ENCODE data around the gene CIAO2B.

The CIAO2B gene

DNA sequence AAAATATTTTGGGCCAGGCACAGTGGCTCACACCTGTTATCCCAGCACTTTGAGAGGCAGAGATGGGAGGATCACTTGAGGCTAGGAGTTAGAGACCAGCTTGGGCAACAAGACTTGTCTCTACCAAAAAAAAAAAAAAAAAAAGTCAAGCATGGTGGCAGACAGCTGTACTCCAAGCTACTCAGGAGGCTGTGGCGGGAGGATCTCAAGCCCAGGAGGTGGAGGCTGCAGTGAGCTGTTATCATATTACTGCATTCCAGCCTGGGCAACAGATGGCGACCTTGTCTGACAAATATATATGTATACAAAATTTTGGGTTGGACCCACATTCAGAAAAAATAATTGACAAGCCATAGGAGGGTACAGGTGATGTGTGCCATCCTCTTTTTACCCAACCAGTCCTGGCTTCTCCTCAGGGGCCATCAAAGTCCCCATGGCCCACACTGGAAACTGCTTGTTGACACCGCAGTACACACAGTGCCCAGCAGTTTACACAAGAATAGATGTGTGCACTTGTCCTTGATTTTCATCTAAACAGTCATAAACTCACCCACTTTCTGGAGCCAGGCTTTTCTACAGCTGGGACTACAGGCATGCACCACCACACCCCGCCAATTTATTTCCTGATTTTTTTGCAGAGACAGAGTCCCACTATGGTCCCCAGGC, 2.8 kb upstream of the CIAO2B start:
- no peak for DNase-seq

DNA sequence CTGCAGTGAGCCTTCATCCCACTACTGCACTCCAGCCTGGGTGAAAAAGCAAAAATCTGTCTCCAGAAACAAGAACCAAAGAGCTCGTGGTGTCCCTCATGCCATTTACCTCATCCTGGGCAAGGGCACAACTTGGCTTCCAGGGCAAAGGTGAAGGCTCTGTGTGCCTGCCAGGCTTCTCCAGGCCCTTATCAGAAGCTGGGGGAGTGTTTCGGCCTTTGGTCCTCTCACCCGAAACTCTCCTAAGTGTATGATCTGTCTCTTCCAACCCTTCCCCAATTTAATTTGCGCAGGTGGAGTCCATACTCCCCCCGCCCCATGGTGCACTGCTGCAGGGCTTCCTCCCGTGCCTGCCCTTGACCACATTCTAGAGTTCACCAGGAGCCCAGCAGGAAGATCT, 2.3 kb upstream of the CIAO2B start:
- no peak for DNase-seq

DNA sequence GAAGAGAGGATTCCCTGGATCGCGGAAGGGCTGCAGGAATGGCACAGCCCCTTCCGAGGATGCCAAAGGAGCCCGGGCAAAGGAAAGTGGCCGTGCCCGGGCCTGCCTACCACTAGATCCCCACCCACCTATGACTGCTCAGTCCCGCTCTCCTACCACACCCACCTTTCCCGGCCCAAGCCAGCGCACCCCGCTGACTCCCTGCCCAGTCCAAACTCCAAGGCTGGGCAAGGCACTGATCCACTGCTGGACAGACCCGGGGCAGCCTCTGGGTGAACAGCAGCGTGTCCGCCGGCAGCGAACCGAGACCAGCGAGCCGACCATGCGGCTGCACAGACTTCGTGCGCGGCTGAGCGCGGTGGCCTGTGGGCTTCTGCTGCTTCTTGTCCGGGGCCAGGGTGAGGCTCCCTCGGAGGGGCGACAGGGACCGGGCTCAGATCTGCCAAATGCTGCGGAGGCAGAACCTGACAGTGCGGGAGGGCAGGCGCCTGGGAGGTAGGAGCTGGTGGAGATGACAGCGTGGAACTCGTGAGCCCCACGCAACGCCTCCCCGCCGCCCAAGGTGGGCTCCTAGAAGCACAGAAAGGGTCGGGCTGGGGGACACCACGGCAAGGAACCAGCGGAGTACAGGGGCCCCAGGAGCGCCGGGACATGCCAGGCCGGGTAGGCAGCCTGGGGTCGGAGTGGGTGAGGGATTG, 1.3 kb upstream of the CIAO2B start, which contains the start of gene CES2:
CES2 (plus strand) TSS at position 203 of the 698 bp plus-strand sequence; CDS start at position 323, 120 bp downstream.
- DNase-seq = no peak

DNA sequence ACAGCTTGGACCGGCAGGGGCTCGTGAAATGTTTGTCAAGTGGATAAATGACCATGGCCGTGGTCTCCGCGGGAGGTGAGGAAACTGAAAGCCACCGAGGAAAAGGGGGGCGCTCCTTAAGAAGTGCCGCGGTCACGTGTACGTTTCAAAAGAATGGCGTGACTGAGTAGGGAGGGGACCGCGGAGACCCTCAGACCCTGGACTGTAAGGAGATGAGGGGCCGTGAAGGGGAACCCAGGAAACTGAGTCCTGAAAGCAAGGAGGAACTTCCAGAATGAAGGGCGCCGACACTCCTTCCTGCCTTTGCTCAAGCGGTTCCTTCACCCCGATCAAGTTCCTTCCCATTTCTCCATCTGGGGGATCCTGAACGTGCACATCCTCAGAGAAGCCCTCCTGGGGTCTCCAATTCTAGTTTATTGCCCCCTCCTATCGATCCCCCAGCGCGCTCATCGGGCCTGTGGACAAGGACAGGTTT, 674 bp upstream of the CIAO2B start:
- peak; percentile 20 for DNase-seq

DNA sequence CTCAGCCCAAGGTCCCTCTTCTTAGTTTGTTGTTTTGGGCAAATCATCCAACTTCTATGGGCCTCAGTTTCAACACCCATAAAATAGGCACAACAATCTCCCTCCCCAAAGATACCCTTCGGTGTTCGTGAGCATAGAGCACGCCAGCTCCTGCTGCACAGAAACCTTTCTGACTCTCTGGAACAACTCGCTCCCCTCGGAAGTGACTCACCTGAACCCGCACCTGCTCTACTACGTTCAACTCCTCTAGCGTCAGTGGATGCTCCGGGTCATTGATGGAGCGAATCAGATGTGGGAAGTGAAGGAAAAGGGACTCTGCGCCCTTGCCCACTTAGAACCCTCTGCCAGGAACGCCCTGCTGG, 445 bp downstream of the CIAO2B start:
- DNase-seq = no peak

DNA sequence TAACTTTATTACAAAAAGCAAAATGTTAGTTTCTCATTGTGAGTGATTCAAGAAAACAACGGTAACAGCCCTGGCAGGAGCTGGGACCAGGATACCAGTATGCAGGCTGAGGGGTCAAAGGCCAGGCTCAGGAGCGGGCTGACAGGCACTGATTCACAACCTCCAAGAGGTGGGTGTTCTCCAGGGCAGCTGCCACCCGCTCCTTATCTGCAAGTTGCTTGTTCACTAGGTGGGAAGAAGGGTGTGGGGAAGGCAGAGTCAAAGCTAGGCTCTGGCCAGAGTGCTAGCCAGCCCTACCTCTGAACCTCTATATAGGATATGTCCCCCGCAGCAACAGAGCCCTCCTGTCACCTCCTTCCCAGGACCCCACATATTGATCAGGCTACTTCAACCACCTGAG, 2.1 kb downstream of the CIAO2B start:
- DNase-seq = no peak

DNA sequence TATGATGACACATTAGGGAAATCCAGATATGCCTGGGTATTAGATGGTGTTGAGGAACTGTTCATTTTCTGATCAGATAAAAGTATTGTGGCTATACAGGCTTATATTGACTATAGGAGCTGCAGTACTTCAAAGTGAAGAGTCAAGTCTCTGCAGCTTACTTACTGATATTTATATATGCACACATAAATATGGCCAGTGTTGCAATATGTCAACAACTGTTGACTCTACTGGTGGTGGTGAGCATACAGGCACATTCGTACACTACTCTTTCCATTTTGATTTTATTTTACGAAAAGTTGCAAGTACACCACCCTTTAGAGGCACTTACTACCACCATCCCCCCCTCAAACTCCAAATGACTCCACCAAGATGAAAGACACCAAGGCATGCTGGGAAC, 2.5 kb downstream of the CIAO2B start:
- DNase-seq = no peak

DNA sequence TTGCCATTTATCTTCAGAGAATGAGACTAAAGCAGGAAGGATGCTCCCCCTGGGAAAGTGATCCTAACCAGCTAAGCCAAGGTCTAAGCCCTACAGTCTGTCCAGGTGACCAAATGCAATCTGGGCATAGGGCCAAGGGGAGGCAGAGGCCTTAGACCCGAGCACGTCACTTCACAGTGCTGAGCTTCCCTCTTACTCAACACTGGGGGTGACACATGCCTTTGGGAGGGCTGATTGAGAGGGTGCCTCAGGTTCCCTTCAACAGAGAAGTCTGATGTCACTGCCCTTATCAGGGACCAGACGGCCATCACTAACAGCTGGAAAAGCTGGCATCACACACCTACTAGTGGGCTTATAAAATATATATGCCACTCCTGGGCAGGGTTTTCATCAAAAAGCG, 4.0 kb downstream of the CIAO2B start:
- DNase-seq = peak; percentile 33

DNA sequence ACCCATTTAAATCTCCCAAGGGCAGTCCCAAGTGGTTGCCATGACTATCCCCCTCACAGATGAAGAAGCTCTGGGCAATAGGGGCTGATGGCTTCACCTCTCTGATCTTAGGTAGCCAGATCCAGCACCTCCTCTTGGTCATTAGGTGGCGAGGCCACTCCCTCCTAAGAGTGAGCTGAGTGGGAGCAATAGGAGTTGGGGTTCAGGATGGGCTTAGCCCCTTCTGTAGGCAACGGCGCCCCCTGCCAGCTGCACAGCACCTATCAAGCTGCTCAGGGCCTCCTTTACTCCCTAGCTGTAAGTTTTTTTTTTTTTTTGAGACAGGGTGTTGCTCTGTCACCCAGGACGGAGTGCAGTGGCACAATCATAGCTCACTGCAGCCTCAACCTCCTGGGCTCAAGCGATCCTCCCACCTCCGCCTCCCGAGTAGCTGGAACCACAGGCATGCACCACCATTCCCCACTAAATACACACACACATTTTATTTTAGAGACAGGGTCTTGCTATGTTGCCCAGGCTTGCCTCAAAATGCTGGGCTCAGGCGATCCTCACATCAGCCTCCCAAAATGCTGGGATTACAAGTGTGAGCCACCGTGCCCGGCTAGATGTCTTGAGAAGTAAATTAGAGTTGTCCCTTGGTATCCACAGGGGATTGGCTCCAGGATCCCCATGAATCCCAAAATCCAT, 5.4 kb downstream of the CIAO2B start:
- DNase-seq = peak; percentile 19

DNA sequence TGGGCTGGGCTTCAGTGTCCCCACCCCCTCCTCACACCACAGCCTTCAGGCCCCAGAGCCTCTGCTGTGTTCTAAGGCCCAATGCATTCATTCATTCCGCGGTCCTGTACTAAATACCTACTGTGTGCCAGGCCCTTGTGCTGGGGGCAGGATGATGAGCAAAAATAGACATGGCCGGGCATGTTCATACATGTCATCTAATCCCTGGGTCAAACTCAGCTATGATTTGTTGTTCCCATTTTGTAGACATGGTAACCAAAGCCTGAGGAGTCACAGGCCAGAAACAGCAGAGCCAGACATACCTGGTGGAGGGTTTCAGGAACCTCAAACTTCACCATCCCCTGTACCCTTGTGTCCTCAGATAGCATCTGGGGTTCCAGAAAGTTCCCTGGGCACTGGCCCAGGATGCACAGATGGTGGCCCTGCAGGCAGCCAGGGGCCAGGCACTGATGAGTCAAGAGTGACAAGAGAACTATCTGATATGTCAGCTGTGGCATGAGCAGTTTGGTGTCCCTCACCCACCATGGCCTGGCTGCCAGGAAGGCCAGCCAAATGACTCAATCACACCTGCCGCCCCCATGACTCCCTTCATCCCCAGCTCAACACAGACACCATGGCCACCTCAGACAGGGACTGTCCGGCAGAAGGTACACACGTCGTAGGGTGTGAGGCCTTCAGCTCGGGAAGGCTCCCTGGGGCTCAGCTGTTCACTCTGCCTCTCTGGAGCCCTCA, 6.1 kb downstream of the CIAO2B start:
- no peak for DNase-seq

DNA sequence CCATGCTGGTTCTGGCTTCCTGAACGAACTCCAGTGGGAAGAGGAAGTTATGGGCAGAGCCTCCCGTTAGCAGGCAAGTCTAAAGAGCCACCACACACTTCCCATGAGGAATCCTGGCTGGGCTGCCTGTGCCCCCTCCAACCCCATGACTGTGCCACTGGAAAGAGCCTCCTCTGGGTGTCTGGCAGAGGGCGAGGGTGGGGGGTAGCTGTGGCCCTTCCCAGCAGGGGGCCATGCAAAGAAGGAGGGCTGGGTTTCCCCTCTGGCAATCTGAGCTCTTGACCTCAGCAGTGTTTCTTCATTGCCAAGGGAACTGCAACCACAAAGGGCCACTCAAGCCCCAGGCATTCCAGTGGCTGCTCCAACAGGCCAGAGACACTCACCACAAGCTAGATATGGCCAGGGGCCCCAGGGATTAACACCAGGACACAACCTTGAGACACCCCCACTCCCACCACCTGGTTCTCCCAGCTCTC, 7.2 kb downstream of the CIAO2B start:
- peak; percentile 66 for DNase-seq

DNA sequence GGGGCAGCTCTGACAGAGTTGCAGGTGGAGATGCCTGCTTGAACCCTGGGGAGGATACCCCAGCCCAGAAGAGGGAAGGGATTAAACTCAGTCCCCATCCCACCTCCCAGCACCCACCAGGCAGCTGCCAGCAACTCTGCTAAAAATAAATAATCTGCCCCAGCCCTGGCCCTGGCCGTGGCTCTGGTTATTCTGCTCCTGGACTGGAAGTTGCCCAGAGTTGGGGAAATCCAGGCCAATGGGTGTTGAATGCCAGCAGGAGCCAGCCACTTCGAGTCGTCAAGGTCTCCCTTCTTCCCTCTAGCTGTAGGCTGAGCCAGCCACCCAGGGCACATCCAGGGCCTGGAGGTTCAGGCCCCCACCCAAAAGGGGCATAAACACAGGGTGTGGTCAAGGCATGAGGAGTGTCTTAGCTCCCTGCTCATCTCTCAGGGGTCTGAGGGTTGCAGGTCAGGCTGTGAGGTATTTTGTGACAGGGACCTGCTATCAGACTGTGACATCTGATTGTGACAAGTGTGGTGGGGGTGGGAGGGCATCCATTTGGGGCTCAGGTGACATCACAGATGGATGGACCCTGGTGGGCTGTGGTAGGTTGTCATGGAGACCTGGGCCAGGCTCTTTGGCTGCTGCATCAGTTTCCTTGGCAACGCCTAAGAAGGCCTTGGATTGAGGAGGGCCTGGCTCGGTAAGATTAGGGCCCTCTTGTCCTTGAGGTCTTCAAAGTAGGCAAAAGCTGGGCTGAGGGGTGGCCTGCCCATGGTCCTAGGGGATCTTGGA, 7.8 kb downstream of the CIAO2B start:
- DNase-seq = no peak

DNA sequence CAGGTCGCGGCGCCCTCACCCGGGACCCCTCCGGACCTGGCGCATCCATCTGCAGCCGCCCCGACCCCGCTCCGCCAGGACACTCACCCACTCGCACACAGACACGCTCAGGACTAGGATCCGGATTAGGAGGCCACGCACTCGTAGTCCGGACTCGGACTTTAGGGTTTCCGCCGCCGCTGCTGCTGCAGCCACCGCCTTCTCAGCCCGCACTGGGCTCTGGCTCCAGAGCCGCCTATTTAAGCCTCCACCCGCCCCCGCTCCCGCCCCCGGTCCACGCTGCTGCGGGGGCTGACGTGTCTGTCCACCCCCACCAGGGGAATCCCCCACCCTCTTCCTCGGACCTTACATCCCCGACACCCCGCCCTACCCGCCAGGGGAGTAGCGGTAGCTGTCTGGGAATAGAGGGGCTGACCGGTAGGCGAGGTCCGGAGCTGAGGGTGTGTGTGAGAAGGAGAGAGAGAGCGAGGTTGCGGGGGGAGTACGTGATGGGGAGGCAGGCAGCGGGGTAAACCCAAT, 8.8 kb downstream of the CIAO2B start, which contains the start of gene RRAD:
RRAD (minus strand) TSS at position 214 of the 519 bp plus-strand sequence. CDS start 356 bp downstream, outside the sequence.
- no peak for DNase-seq

DNA sequence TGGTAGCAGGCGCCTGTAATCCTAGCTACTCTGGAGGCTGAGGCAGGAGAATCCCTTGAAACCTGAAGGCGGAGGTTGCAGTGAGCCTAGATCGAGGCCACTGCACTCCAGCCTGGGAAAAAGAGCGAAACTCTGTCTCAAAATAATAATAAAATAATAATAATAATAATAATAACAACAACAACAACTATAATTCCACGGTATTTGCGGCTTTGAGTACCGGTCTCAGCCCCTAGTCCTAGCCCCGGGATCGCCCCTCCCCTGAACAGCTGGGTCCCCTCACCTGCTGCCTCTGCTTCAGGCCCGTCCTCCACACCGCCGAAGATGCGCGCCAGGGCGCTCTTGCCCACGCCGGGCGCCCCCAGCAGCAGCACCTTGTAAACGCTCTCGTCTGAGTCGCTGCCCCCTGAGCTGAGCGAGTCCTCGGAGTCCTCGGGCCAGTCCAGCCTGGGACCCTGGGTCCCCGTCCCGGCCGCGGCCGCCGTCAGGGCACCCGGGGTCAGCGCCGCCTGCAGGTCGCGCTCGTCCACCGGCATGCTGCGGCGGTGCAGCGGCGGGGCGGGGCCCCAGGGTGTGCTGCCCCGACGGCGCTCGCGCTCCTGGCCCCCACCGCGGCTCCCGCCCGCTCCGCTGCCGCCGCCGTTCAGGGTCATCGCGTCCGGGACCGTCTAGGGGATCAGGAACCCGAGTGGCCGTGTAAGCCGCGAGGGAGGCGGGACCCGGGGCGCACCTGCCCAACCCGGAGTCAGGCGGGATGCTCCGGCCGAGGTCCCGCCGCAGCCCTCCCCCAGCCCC, 9.5 kb downstream of the CIAO2B start:
- DNase-seq = peak; percentile 39

DNA sequence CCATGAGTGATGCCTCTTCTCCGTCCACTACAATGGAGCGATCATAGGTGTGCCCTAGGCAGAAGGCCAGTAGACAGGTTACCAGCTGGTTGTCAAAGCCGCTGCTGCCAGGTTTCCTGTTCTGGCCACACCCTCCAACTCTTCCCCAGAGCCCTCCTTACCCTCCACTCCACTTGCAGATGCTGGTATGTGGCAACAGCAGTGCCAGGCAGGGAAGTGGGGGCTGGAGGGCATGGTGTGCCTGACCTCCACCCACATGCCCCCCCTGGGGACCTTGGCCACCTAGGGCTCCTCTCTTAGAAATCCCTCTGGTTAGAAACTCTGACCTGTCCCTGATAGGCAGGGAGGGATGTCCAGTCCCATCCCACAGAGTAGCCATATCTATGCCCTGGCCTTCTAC, 10.3 kb downstream of the CIAO2B start:
- DNase-seq = no peak

DNA sequence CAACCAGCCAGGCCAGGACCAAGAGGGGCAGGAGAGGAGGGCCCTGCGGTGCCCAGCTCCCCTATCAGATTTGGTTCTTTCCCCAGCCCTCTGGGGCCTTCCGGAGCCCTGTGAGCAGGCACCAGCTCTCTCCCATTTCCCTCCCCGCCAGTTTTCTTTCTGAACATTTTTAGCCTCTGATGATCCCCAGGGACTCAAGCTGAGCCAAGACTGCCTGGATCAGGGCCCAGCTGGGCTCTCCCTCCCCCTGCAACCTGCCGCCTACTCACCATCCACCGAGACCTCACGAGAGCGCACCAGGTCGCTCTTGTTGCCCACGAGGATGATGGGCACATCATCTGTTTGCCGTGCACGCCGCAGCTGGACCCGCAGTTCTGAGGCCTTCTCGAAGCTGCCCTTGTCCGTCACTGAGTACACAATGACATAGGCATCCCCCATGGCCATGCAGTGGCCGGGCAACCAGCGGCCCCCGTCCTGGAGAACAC, 10.9 kb downstream of the CIAO2B start:
- no peak for DNase-seq

DNA sequence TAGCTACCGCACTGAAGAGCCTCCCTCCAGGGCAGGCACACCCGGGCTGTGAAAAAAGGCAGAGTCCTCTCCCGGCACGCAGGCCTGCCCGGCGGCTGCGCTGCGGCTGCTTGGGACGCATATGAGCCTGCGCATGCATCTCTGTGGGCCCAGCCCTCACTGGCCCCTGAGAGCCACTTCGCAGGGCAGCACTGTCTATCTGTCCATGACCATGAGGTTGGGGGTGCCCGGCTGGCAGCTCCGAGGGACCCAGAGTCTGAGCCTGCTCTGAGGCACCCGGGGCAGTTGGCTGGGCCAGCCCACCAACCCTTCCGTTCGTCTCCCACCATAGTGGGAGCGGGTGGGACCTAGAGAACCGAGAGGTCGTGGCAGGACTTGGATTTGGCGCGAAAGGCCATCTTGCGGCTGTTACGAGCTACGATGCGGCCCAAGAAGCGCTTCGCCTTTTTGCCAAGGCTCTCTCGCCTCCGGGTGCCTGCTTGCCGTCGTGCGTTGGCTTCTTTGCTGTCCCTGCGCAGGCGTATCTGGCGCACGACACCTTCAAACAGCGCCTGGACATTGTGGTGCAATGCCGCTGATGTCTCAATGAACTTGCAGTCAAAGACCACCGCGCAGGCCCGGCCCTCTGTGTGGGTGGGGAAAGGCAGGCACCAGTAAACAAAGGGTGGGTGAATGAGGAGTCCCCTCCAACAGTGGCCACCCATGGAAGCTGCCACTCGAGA, 12.3 kb downstream of the CIAO2B start:
- DNase-seq = no peak

DNA sequence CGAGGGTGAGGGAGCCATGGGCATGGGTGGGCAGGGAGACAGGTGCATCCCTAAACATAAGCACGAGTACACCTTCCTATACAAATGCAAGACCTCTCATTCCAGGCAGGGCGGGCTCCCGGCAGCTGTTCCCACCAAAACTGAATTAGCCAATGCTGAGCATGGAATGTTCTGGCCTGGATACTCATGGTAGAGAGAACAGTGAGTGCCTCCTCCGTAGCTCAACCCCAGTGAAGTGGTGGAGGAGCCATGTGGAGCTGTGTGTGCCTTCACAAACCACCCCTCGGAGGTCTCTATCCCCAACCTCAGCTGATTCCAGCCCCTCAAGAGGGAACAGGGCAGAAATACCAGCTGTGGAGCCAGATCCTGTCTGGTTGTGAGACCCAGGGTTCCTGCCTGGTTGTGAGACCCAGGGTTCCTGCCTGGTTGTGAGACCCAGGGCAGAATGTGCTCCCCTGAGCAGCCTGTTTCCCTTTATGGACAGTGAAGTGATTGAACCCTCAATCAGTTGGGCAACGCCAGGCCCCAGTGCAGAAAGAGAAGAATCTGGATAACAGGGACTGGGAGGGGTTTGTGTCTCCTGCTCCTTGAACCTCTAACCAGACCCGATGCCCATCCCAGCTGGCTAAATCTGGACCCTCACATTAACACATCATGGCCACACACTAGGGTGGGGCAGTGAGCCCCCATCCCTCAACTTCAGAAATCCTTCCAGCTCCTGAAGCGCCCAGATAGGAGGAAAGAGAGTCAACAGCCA, 13.1 kb downstream of the CIAO2B start:
- no peak for DNase-seq

DNA sequence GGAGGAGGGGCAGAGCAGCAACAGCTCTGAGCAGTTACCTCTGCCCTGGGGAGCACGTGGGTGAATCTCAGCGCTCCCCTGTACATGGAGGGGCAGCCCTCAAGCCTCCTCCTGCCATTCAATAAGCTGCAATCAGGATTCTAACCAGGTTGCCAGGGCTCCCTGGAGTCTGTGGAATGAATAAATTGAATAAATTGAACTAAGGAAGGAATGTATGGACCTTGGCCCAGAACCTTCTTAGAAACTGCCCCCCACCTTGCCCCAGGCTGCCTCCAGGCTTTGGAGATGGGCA, 14.0 kb downstream of the CIAO2B start:
- no peak for DNase-seq

Measured in inflammatory macrophage treated with lipopolysaccharide for 4 hours (primary cell).